IMR-90 (cell line): ENCODE data around the gene NMB.

ENCODE experiments used
- CHD1 ChIP-seq: IDR thresholded peaks from 2 replicates; pipeline ENCODE4 v1.6.1; 2012; ENCODE audit warnings: low read depth, low read length, improper control_type of control experiment
- CTCF ChIP-seq: conservative IDR thresholded peaks from 2 replicates; pipeline ENCODE4 v1.5.1; 2012; ENCODE audit warnings: mild to moderate bottlenecking, low read depth, low read length, improper control_type of control experiment
- FOS ChIP-seq: fragments of 150-350 bp; IDR thresholded peaks from 2 replicates; pipeline ENCODE4 v1.6.1; 2016; ENCODE audit warnings: low read depth, low read length
- POLR2A ChIP-seq: IDR thresholded peaks from 2 replicates; pipeline ENCODE4 v1.6.1; 2012; ENCODE audit warnings: mild to moderate bottlenecking, low read depth, low read length
- RCOR1 ChIP-seq: IDR thresholded peaks from 2 replicates; pipeline ENCODE4 v1.6.1; 2012; ENCODE audit warnings: mild to moderate bottlenecking, low read length, improper control_type of control experiment; ENCODE audit not compliant: insufficient replicate concordance
- RFX5 ChIP-seq: IDR thresholded peaks from 2 replicates; pipeline ENCODE4 v1.8.0; 2012; ENCODE audit warnings: low read depth, mild to moderate bottlenecking, low read length, moderate library complexity

- TF ChIP-seq RCOR1 (no peak), CTCF (0 out of 2 replicates have a peak, but pooled peaks have one; percentile 5), RFX5 (no peak), POLR2A (no peak), CHD1 (no peak), FOS (no peak)
Measured at GRCh38 chr15:84638103-84638502, 19.9 kb downstream of the NMB start.
